ENCODE measurements around the gene RGS19. TPM values are rescaled to one million over a fixed set of nuclear protein-coding genes. Genes with fewer than 3 reads are reported as not detected.
A peak's percentile ranks its signal among the peaks of the same experiment; 100 is the strongest.
"Not testable (repeated sequence)": the region's sequence is repeated elsewhere in the genome, so short reads cannot be mapped to it uniquely, and the experiment has no call there.

The RGS19 gene, protein sequence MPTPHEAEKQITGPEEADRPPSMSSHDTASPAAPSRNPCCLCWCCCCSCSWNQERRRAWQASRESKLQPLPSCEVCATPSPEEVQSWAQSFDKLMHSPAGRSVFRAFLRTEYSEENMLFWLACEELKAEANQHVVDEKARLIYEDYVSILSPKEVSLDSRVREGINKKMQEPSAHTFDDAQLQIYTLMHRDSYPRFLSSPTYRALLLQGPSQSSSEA
- 10 to 100 TPM in 1 of 2 donors, 1 to 10 TPM in 1; 7.8 to 14.1 TPM for total RNA-seq

DNA sequence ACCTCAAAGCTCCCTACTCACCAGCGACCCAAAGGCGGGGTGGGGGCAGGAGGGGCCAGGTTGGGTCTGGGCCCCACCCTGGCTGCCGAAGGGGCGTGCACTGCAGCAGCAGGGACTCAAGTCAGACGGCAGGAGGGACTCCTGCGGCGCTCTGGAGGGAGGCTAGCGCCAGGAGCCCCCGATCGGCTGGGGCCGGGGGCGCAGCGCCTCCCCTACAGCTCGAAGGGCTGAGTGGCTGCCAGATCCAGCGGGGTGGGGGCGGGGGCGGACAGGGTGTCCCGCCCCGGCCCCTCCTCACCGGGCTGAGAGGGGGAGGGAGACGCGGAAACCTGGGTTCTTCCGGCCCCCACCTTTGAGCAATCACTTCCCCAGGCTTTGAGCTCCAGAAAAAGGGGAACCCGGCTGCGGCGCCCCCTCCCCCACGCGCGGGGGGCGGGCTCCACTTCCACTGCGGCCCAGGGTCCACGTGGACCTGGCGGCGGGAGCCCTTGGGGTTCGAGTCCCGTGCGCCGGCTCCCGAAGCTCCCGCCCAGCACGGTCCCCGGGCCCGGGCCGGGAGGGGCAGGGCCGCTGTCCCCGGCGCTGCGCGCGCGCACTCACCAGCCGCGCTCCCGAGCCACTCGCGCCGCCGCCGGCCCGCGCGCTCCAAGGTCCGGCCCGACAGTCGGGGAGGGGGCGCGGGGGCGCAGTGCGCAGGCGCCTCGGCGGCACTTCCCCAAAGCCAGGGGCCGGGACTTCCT lies at the start of gene RGS19:
TSS of gene RGS19 (minus strand) at position 246 of the 740 bp plus-strand sequence. CDS start 2,632 bp downstream, outside the sequence.
- TF ChIP-seq, protein P1, sequence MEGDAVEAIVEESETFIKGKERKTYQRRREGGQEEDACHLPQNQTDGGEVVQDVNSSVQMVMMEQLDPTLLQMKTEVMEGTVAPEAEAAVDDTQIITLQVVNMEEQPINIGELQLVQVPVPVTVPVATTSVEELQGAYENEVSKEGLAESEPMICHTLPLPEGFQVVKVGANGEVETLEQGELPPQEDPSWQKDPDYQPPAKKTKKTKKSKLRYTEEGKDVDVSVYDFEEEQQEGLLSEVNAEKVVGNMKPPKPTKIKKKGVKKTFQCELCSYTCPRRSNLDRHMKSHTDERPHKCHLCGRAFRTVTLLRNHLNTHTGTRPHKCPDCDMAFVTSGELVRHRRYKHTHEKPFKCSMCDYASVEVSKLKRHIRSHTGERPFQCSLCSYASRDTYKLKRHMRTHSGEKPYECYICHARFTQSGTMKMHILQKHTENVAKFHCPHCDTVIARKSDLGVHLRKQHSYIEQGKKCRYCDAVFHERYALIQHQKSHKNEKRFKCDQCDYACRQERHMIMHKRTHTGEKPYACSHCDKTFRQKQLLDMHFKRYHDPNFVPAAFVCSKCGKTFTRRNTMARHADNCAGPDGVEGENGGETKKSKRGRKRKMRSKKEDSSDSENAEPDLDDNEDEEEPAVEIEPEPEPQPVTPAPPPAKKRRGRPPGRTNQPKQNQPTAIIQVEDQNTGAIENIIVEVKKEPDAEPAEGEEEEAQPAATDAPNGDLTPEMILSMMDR (IDR thresholded peaks at IDR 0.05) = no peak
- H3K27me3 ChIP-seq = no peaks in the 10 kb centered on the region
- peak within 1 kb of the TSS; percentile 72 to 84 for H3K4me3 ChIP-seq
- H3K27ac ChIP-seq = peak within 1 kb of the TSS; percentile 81 to 88
- no peak for DNase-seq (ENCODE audit: low spot score)
- peaks cover 0 to 61% of the 10 kb centered on the region in 2 donors for H3K4me1 ChIP-seq
- H3K9me3 ChIP-seq = no peaks in the 10 kb centered on the region
- H3K36me3 ChIP-seq = no peaks in the 10 kb centered on the region

DNA sequence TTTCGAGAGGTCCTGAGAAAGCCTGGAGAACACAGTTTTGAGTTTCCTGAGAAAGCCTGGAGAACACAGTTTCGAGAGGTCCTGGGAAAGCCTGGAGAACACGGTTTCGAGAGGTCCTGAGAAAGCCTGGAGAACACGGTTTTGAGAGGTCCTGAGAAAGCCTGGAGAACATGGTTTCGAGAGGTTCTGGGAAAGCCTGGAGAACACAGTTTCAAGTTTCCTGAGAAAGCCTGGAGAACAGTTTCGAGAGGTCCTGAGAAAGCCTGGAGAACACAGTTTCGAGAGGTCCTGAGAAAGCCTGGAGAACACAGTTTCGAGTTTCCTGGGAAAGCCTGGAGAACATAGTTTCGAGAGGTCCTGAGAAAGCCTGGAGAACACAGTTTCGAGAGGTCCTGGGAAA lies 44.2 kb upstream of the RGS19 start:
- H3K9me3 ChIP-seq; DNase-seq (ENCODE audit: low spot score); H3K27me3 ChIP-seq; H3K4me3 ChIP-seq; H3K4me1 ChIP-seq; H3K36me3 ChIP-seq; H3K27ac ChIP-seq: not testable (repeated sequence)

DNA sequence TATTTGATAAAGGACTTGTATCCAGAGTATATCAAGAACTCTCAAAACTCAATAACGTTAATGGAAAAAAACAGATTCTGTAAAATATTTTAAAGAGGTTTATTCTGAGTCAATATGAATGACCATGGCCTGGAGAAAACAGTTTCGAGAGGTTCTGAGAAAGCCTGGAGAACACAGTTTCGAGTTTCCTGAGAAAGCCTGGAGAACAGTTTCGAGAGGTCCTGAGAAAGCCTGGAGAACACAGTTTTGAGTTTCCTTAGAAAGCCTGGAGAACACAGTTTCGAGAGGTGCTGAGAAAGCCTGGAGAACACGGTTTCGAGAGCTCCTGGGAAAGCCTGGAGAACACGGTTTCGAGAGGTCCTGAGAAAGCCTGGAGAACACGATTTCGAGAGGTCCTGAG lies 43.6 kb upstream of the RGS19 start:
- not testable (repeated sequence) for H3K27me3 ChIP-seq; H3K36me3 ChIP-seq; H3K27ac ChIP-seq; H3K4me1 ChIP-seq; H3K9me3 ChIP-seq; H3K4me3 ChIP-seq; DNase-seq (ENCODE audit: low spot score)

DNA sequence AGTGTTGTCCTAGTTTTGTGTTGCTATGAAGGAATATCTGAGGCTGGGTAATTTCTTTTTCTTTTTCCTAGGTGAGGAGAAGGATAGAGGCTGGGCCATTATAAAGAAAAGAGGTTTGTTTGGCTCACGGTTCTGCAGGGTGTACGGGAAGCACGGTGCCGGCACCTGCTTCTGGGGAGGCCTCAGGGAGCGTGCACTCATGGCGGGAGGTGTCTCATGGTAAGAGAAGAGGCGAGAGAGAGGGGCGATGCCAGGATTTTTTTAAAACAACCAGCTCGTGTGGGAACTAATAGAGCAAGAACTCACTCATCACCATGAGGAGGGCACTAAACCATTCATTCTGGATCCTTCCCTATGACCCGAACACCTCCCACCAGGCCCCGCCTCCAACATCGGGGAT lies 42.3 kb upstream of the RGS19 start:
- H3K27ac ChIP-seq = no peak overlapping the region
- peaks cover 0 to 8% of the 10 kb centered on the region in 2 donors for H3K4me1 ChIP-seq
- no peaks in the 10 kb centered on the region for H3K9me3 ChIP-seq
- DNase-seq (ENCODE audit: low spot score) = no peak
- TF ChIP-seq, protein P1 (IDR thresholded peaks at IDR 0.05) = no peak
- no peaks in the 10 kb centered on the region for H3K36me3 ChIP-seq
- H3K4me3 ChIP-seq = no peak overlapping the region
- no peaks in the 10 kb centered on the region for H3K27me3 ChIP-seq

DNA sequence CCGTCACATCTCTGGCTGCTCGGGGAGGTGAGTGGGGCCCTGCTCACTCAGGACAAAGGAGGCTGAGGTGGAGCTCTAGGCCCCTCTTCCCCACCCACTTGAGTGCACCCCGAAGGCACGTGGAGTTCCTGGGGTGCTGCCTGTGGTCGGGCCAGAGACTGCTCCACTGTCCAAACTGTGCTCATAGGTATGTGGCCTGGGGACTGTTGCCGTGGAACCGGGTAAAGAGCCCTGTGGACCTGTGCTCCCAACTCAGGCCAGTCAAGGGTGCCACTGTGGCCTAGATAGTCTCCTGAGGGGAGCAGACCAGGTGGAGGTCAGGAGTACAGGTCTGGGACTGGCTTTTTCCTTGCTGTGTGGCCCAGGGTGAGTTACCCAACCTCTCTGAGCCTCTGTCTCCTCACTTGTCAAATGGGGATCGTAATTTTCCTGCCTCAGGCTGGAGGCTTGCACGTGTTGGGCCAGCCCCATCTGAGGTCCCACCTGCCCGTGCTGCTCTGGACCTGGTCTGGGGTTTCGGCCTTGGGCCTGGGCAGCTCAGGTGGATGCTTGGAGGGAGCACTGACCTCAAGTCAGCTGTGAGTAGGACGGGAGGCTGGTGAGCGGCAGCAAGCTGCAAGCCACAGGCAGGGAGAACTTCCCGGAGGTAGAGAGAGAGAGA lies 40.5 kb upstream of the RGS19 start:
- Histone ChIP-seq H3K27ac (no peak overlapping the region), H3K4me1 (peaks cover 0 to 8% of the 10 kb centered on the region in 2 donors), H3K9me3 (no peaks in the 10 kb centered on the region), H3K36me3 (no peaks in the 10 kb centered on the region), H3K27me3 (no peaks in the 10 kb centered on the region), H3K4me3 (peak overlapping the region in 1 of 2 donors; percentile 24)
- TF ChIP-seq, protein P1 (IDR thresholded peaks at IDR 0.05) = no peak
- DNase-seq (ENCODE audit: low spot score) = no peak

DNA sequence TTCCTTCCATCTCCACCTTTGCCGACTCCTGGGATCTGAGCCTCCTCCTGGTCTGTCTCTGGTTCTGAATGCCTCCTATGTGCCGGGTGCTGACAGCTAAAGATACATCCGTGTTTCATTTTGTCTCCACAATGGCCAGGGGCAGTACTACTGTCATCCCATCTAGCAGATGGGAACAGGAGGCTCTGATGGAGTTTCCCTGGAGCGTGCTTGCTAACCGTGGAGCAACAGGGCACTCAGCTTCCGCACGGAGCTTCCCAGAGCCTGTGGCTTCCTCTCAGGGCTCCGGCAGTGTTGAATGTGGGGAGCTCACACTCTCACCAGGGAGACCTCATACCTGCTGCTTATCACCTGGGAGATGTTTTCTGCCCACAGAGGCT lies 40.0 kb upstream of the RGS19 start:
- no peak for DNase-seq (ENCODE audit: low spot score)

DNA sequence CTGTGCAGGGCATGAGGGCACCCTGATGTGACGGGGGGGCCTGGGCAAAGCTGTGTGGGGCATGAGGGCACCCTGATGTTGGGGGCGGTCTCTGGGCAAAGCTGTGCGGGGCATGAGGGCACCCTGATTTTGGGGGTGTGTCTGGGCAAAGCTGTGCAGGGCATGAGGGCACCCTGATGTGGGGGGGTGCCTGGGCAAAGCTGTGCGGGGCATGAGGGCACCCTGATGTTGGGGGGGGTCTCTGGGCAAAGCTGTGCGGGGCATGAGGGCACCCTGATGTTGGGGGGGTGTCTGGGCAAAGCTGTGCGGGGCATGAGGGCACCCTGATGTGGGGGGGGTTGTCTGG lies 38.1 kb upstream of the RGS19 start:
- not testable (repeated sequence) for H3K27me3 ChIP-seq; DNase-seq (ENCODE audit: low spot score); H3K36me3 ChIP-seq; H3K9me3 ChIP-seq; H3K4me3 ChIP-seq; H3K27ac ChIP-seq; H3K4me1 ChIP-seq

More for the DNA sequence above, 40.0 kb upstream of the RGS19 start:
- H3K36me3 ChIP-seq = no peaks in the 10 kb centered on the region
- no peaks in the 10 kb centered on the region for H3K27me3 ChIP-seq
- TF ChIP-seq, protein P1 (IDR thresholded peaks at IDR 0.05) = no peak
- no peak overlapping the region for H3K4me3 ChIP-seq
- H3K9me3 ChIP-seq = no peaks in the 10 kb centered on the region
- no peak overlapping the region for H3K27ac ChIP-seq
- H3K4me1 ChIP-seq = peaks cover 0 to 8% of the 10 kb centered on the region in 2 donors

Measured in right atrium auricular region (tissue), 2 donors.